Upper lobe of right lung (tissue), 1 donor: ENCODE data around the gene PEX11B. TPM values are rescaled to one million over a fixed set of nuclear protein-coding genes. Genes with fewer than 3 reads are reported as not detected.

Experiments used
- ATAC-seq: fragments of 200-7000 bp; cut with Tn5 transposase; one replicate; pipeline ENCODE4 v1.9.1; 2020; ENCODE audit warnings: mild to moderate bottlenecking, moderate library complexity
- DNase-seq: peaks from one replicate; pipeline ENCODE4 v3.0.0-alpha.2; 2020
- H3K27ac ChIP-seq: fragments of 200-600 bp; one replicate; pipeline ENCODE4 v1.8.0; 2022
- H3K27me3 ChIP-seq: fragments of 200-600 bp; one replicate; pipeline ENCODE4 v1.8.0; 2022; ENCODE audit warnings: mild to moderate bottlenecking
- H3K36me3 ChIP-seq: fragments of 200-600 bp; one replicate; pipeline ENCODE4 v1.8.0; 2022
- H3K4me1 ChIP-seq: fragments of 200-600 bp; one replicate; pipeline ENCODE4 v1.8.0; 2022
- H3K4me3 ChIP-seq: fragments of 200-600 bp; one replicate; pipeline ENCODE4 v1.8.0; 2022; ENCODE audit warnings: mild to moderate bottlenecking
- H3K9me3 ChIP-seq: fragments of 200-600 bp; one replicate; pipeline ENCODE4 v1.8.0; 2022
- intact Hi-C: fragments of 100-400 bp; cut with DNase I; formaldehyde crosslinking; loops from one replicate; pipeline ENCODE4 v1.11.0; 2022
- total RNA-seq: library from RNA; stranded (reverse); fragmentation: NEBNext Ultra II Directional; extraction: Animal tissue kit (Norgen Biotek cat#: 25700); gene quantifications from one replicate; pipeline ENCODE4 v1.2.1, GENCODE V29; 2021
- TF ChIP-seq, protein P1 (sequence below): fragments of 200-600 bp; IDR thresholded peaks from one replicate; pipeline ENCODE4 v1.8.0; 2022; ENCODE audit warnings: antibody characterized with exemption
- donor health status: DM: no; HTN: yes; CAD: no; lungs with severe emphysema.

The PEX11B gene
- total RNA-seq, 1 donor from 2014 or later, result 31.0 TPM

DNA sequence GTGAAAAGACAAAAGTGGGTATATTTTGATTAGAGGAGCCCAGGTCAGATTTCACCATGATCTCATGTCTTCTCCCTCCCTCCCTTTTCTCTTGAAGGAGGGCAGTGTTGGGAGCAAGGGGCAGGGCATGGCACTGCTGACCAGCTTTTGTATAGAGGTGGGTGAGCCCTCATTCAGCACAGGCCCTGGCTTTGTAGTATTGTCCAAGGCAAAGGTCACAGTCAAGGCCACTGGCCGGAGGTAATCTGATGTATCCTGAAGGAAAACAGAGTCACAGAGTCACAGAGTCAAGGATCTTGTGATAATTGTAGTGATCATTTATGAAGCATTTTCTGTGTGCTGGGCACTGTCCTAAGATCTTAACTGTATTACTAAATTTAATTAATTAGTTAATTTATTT lies 20.5 kb downstream of the PEX11B start:
- Histone ChIP-seq H3K36me3 (no peaks in the 10 kb centered on the region), H3K4me1 (peaks cover 4% of the 10 kb centered on the region), H3K9me3 (no peaks in the 10 kb centered on the region), H3K4me3 (no peak overlapping the region), H3K27ac (no peak overlapping the region), H3K27me3 (no peaks in the 10 kb centered on the region)
- no peak for ATAC-seq
- TF ChIP-seq, protein P1, sequence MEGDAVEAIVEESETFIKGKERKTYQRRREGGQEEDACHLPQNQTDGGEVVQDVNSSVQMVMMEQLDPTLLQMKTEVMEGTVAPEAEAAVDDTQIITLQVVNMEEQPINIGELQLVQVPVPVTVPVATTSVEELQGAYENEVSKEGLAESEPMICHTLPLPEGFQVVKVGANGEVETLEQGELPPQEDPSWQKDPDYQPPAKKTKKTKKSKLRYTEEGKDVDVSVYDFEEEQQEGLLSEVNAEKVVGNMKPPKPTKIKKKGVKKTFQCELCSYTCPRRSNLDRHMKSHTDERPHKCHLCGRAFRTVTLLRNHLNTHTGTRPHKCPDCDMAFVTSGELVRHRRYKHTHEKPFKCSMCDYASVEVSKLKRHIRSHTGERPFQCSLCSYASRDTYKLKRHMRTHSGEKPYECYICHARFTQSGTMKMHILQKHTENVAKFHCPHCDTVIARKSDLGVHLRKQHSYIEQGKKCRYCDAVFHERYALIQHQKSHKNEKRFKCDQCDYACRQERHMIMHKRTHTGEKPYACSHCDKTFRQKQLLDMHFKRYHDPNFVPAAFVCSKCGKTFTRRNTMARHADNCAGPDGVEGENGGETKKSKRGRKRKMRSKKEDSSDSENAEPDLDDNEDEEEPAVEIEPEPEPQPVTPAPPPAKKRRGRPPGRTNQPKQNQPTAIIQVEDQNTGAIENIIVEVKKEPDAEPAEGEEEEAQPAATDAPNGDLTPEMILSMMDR, result no peak
- intact Hi-C loops, result loop anchor here (10.0 kb wide), 1 partner anchor 117 kb away; no protein-coding TSS in a partner anchor
- peak; percentile 22 for DNase-seq

DNA sequence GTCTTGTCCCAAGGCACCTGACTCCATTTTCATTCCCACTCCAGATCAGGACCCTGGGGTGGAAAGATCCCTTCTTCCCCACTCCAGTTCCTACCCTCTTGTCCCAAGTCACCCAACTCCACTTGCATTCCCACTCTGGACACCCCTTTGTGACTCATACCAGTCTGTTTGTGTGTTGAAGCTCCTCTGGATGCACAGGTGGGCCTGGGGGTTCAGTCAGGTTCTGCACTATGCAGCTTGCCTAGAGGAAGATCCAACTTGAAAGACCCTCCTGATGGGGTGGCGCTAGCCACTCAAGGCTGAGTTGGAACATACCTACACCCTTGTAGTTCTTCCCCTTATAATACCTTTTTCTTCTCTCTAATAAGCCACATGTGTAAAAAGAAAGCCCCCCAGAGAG lies 23.0 kb downstream of the PEX11B start:
- Histone ChIP-seq H3K27ac (no peak overlapping the region), H3K27me3 (no peaks in the 10 kb centered on the region), H3K36me3 (no peaks in the 10 kb centered on the region), H3K4me1 (peaks cover 26% of the 10 kb centered on the region), H3K9me3 (no peaks in the 10 kb centered on the region), H3K4me3 (no peak overlapping the region)
- ATAC-seq (no peak), DNase-seq (peak; percentile 16)
- intact Hi-C loops, result loop anchor here (10.0 kb wide), 1 partner anchor 119 kb away; no protein-coding TSS in a partner anchor
- TF ChIP-seq, protein P1, result no peak

DNA sequence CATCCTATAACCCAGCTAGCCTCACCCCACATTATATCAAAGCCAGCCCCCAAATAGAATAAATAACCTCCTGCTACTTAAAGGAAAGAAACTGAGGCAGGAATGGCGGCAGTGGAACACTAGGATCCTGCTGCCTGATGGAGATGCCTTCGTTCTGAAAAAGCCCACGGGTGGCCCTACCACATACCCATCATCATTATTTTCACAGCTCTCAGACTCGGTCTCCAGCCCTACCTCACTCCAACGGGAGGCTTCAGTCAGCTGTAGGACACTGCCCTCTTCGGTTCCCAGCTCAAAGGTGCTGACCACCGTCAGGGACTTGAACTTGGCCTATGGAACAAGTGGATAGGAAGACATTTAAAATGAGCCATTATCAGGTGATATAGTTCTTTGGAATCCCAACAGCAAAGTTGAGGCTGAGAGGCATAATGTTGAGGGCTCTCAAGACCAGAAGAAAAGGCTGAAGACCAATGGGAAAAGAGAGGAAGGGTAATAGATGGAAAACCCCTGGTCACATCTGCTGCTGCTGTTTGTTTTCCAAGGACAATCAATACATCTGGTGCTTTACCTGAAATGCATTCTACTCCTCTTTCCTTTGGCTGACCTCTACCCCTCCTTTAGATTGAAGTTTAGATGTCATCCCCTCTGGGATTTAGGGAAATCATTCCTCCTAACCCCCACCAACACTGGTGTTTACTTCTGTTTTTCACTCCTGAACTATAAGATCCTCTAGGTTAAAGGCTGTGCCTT lies 25.0 kb downstream of the PEX11B start:
- no peaks in the 10 kb centered on the region for H3K9me3 ChIP-seq
- intact Hi-C loops, result loop anchor here (10.0 kb wide), 1 partner anchor 121 kb away; no protein-coding TSS in a partner anchor
- DNase-seq, result peak; percentile 32
- H3K27me3 ChIP-seq, result no peaks in the 10 kb centered on the region
- TF ChIP-seq, protein P1, result no peak
- no peak overlapping the region for H3K4me3 ChIP-seq
- H3K36me3 ChIP-seq, result no peaks in the 10 kb centered on the region
- peaks cover 28% of the 10 kb centered on the region for H3K4me1 ChIP-seq
- ATAC-seq, result no peak
- peak overlapping the region; percentile 92 for H3K27ac ChIP-seq

DNA sequence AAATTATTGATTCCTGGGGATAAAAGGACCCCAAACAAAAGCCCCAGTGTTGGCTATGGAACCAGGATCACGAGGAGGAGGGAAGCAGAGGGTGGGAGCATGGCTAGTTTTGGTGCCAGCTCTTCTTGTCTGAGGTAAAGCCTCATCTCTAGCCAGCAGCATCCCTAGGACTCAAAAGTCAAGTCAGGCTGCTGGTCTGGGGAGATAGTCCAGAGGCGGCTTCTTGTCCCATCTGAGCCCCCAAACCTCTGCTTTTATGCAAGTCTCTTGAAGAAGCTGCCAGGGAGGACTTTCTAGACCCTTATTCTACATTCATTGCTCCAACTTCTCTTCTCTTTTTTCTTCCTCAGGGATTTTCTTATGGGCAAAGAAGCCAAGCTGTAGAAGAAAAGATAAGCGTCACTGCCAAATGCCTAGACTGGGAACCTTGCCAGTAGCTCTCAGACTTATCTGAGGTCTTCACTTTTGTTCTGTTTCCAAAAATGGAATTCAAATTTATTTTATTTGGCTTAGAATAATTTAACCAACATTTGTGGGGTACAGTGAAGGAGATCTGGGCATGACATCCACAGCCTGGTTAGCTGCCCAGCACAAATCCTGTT lies 25.9 kb downstream of the PEX11B start:
- peak; percentile 33 for DNase-seq

DNA sequence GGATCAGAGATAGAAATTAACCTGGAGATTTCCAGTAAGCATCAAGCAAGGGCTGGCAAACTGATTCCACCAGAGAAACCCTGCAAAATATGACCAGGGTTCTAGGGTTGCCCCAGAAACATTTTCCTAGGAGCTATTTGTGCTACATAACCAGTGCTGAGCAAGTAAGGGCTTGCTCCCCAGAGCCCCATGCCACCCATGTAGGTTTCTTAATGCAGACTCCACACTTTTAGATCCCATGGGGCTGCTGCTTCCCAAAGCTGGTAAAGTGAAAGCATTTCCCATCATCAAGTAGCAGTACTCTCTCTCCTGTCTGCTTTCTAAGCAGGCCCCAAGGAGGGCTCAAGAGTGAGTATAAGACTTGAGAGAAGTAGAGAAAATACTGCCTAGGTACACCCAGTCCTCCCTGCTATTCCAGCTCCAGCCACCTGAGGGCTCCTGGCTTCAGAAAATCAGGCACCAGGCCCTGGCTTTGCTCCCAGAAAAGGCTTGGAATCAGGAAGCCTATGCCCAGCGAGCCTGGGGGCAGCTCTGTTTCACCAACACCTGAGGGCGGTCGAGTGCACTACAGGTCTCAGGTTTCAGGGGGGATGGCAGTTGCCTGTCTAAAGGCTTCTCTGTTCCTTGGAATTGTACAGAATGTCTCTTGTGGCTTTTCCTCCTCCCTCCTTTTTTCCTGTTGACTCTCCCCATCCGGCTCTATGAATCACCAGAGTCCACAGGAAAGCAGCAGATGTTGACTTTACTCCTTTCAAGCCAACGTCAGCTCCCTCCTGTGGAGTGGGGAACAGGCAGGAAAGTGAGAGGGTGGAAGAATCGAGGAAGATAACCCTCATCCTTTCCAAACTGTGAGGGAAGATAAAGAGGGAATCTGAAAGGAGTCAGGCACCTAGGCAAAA lies 26.7 kb downstream of the PEX11B start:
- Histone ChIP-seq H3K27ac (peak overlapping the region; percentile 92), H3K9me3 (no peaks in the 10 kb centered on the region), H3K36me3 (no peaks in the 10 kb centered on the region), H3K4me1 (peaks cover 28% of the 10 kb centered on the region), H3K4me3 (peak overlapping the region; percentile 14), H3K27me3 (no peaks in the 10 kb centered on the region)
- ATAC-seq (peak; percentile 95), DNase-seq (peak; percentile 95)
- TF ChIP-seq, protein P1, result peak; percentile 98
- intact Hi-C loops, result loop anchor here (10.0 kb wide), 1 partner anchor 123 kb away; no protein-coding TSS in a partner anchor

More for the DNA sequence above, 25.9 kb downstream of the PEX11B start:
- Histone ChIP-seq H3K27ac (peak overlapping the region; percentile 92), H3K4me3 (peak overlapping the region; percentile 14), H3K4me1 (peaks cover 28% of the 10 kb centered on the region), H3K27me3 (no peaks in the 10 kb centered on the region), H3K36me3 (no peaks in the 10 kb centered on the region), H3K9me3 (no peaks in the 10 kb centered on the region)
- intact Hi-C loops, result loop anchor here (10.0 kb wide), 1 partner anchor 122 kb away; no protein-coding TSS in a partner anchor
- ATAC-seq, result no peak
- TF ChIP-seq, protein P1, result no peak
